Fibroblast of pulmonary artery (primary cell): Measurements from ENCODE around the gene TLR5.

Source experiments
- DNase-seq: peaks from one replicate; pipeline ENCODE4 v3.0.0-alpha.2; 2010; ENCODE audit warnings: low read depth
- H3K4me3 ChIP-seq: replicated peaks from 2 replicates; pipeline ENCODE4 v1.5.1; 2011; ENCODE audit warnings: low read depth, mild to moderate bottlenecking, control low read depth, low read length, moderate library complexity
- TF ChIP-seq, protein P1 (sequence below): IDR thresholded peaks from 2 replicates; pipeline ENCODE4 v1.5.1; 2011; ENCODE audit warnings: mild to moderate bottlenecking, control low read depth, low read length, inconsistent platforms; ENCODE audit errors: missing control alignments

TLR5 gene

GRCh38 chr1:223074445-223075300 lies 68.4 kb downstream of the TLR5 start:
- DNase-seq, result no peak
- H3K4me3 ChIP-seq, result no peak overlapping the region
- TF ChIP-seq, protein P1, sequence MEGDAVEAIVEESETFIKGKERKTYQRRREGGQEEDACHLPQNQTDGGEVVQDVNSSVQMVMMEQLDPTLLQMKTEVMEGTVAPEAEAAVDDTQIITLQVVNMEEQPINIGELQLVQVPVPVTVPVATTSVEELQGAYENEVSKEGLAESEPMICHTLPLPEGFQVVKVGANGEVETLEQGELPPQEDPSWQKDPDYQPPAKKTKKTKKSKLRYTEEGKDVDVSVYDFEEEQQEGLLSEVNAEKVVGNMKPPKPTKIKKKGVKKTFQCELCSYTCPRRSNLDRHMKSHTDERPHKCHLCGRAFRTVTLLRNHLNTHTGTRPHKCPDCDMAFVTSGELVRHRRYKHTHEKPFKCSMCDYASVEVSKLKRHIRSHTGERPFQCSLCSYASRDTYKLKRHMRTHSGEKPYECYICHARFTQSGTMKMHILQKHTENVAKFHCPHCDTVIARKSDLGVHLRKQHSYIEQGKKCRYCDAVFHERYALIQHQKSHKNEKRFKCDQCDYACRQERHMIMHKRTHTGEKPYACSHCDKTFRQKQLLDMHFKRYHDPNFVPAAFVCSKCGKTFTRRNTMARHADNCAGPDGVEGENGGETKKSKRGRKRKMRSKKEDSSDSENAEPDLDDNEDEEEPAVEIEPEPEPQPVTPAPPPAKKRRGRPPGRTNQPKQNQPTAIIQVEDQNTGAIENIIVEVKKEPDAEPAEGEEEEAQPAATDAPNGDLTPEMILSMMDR, result no peak

DNA sequence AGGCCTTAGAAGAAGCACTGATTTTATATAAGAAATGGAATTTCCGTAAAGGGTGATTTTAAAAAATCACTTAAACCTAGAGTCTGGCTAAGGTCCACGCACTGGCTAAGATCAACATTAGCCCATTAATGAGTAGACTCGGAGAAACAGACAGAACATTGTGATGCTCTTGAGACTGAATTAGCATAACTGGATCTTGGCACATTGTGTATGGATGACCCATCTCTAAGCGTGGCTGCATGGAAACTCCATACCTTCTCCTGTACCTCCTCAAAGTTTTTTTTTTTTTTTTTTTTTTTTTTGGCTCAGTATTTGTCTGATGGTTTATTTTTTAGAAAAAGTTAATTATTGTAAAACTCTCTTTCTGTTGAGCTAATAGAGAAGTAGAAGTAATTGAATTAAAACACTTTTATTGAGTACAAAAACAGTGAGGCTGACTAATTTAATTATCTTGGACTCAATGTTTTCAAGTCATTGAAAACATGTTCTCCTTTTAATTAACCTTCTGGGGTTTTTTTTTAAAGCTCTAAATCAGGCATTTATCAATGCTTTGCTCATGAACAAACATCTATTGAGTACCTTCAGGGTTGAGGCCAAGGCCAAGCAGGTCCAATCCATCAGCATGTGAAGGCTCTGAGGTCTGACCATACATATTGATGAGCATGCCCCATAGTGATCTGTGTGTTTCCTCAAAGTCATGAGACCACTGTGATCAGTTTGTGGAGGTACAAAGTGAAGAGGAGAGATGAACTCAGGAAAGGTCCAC lies 74.0 kb downstream of the TLR5 start:
- no peak for DNase-seq
- H3K4me3 ChIP-seq, result no peak overlapping the region
- TF ChIP-seq, protein P1, result no peak

DNA sequence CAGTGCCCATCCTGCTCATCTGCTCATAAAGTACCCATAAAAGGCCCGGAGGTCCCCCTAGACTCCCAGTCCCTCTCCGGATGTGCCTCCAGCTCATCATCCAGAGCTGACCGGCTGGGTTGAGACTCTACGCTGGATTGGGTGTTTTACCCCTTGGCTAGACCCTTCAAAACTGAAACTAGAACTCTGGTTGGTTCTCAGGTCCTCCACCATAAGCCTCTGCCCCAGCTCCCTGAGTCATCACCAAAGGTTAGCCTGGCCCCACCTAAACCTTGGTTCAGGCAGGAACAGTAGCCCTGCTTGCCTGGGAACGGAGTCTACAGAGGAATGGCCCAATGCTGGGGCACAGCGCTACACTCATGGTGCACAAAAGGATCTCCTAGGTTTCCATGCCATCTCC lies 75.1 kb downstream of the TLR5 start:
- TF ChIP-seq, protein P1, result no peak
- no peak overlapping the region for H3K4me3 ChIP-seq
- DNase-seq, result no peak

GRCh38 chr1:223066415-223066814 lies 76.6 kb downstream of the TLR5 start:
- no peak overlapping the region for H3K4me3 ChIP-seq
- no peak for DNase-seq
- TF ChIP-seq, protein P1, result no peak

- H3K4me3 ChIP-seq, result no peak overlapping the region
- TF ChIP-seq, protein P1, result no peak
- peak; percentile 18 for DNase-seq
Measured at GRCh38 chr1:223062177-223062576, 80.9 kb downstream of the TLR5 start.

DNA sequence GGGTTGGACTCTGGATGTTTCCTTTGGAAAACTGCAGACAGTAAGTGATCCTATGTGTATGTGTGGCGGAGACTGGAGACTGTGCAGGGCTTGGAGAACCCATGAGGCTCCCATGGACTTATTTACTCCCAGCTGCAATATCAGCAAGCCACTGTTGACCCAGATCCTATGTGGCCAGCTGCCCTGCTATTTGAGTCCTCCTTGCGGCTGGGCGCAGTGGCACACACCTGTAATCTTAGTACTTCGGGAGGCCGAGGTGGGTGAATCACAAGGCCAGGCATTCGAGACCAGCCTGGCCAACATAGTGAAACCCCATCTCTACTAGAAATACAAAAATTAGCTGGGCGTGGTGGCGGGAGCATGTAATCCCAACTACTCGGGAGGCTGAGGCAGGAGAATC lies 83.5 kb downstream of the TLR5 start:
- TF ChIP-seq, protein P1, result no peak
- no peak overlapping the region for H3K4me3 ChIP-seq
- no peak for DNase-seq
